HS-5 (cell line): ENCODE measurements around the gene DIP2C.

Source experiments
- DNase-seq: peaks from one replicate; pipeline ENCODE4 v3.0.0-alpha.2; 2012; ENCODE audit warnings: low read depth

The DIP2C gene

DNA sequence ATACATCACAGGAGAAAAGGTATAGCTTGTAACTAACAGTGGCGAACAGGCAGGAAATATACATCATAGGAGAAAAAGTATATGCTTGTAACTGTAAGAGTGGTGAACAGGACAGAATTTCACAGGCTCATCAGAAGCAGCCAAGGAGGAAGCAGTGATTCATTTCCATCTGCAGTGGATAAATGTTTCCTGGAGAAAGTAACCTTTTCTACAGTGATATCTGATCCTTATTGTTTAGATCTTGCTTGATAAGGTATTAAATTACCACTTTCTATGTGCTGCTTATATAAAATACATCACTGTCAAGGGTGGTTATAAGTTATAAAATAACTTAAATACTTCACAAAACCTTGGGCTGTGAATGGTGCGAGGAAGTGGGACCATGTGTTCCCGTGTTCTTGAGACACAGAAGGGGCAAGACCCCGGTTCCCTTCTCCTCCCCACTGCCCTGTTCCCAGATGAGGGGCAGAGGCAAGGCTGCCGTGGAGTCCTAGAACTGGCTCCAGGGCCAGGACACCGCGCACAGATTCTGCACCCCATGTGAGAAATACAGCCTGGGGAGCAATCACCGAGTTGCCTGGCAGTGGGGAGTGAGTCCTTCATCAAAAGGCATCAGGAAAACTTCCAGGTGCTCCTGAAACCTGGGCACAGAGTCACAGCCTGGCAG, 135.2 kb downstream of the DIP2C start:
- no peak for DNase-seq

DNA sequence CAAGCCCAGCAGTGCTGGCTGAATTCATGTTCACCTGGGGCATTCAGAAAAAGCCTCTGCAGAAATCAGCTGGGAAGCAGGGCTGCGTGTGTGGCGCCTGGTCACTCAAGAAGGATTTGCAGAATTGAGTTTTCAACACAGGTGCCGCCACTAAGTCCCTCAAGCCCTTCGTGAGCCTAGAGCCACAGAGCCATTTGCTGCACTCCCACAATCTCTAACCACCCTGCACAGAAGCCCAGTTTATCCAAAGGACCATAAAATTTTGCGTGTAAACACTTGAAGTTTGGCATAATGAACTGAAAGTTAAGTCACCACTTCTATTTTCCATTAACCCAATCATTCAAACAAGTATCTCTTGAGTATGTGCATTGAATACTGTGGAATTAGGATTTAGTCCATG, 136.2 kb downstream of the DIP2C start:
- DNase-seq = no peak

DNA sequence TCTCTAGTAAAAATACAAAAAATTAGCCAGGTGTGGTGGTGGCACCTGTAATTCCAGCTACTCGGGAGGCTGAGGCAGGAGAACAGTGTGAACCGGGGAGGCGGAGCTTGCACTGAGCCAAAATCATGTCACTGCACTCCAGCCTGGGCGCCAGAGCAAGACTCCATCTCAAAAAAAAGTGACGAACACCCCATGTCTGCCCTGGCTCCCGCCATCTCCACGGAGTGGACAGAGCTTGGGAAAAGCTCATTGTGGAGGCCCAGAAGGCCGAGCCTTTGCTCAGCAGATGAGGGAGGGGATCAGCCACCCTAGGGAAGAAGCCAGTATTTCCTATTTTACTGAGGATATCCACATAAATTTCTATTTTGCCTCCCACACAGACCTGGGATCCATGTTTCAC, 136.8 kb downstream of the DIP2C start:
- no peak for DNase-seq

DNA sequence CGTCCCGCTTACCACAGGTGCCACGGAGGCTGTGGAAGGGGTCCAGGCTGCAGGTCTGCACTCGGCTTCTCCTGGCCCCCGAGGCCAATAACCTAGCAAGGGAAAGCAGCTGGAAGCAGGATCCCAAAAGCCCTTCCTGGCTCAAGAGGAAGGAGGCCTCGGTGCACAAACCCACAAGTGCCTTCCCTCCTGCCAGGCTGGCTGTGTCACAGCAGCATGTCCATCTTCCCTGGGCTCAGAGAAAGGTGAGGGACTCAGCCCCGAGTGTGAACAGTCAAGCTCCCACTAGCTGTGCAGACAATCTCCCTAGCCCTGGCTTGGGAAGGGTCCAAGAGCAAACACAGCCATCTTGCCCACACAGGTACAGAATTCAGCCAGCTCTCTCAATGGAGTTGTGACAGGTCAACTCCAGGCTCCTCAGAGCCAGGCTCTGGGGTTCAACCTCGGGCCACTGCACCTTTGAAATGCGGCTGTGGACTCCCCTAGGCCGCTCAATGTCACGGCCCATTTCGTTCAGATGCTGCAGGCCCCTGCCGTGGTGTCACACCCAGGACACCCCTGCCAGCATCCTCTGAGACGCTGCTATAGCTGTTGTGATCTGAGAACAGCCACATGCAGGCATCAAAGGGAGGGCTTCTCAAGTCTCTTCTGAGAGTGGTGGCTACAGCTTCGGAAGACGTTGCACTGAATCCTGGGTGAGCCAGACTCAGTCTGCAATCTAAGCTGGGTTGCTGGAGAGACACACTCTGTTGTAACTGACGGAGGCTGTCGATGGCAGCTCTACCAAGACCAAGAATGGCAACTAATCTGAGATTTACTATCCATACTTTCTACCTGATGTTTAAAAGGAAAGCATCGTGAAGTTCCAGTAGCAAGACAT, 137.9 kb downstream of the DIP2C start:
- no peak for DNase-seq

DNA sequence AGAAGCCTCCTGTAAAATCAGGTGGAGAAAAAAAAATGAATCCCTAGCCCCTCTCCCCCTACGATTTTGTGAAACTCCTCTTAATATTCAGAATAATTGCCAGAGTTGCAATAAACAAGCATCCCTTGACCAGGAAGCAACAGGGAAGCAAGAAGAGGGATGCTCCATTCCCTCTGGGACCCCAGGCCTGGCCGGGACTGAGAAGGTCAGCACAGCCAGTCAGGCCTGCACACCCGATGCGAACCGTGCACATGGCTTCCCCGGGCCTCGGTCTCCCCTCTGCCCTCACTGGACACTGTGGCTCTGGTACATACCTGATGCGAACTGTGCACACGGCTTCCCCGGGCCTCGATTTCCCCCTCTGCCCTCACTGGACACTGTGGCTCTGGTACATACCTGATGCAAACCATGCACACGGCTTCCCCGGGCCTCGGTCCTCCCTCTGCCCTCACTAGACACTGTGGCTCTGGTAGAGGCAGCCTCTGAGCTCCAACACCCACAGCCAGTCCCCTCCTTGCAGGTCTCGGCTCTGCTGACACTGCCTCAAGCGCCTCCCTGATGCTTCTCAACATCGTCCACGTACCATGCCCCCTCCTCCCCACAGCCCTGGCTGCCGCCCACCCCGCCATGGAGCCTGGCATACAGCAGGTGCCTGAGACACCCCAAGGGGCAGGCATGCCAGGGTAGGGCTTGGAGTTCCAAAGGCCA, 138.6 kb downstream of the DIP2C start:
- DNase-seq = no peak

DNA sequence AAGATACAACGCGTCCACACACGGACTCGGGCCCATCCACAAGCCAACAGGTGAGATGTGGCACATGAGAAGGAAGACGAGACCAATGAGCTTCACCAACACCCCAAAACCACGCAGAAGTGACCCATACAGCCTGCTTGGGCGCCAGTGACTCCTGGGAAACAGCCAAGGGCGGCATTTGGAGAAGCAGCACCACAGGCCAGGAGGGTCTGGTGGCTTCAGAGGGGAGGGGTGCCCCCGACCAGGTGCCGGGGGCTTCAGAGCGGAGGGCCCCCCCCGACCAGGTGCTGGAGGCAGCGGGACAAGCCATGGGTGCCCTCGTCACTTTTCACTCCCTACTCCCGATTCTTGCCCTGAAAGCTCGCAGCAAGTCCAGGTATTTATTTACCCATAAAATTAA, 140.1 kb downstream of the DIP2C start:
- DNase-seq = no peak

DNA sequence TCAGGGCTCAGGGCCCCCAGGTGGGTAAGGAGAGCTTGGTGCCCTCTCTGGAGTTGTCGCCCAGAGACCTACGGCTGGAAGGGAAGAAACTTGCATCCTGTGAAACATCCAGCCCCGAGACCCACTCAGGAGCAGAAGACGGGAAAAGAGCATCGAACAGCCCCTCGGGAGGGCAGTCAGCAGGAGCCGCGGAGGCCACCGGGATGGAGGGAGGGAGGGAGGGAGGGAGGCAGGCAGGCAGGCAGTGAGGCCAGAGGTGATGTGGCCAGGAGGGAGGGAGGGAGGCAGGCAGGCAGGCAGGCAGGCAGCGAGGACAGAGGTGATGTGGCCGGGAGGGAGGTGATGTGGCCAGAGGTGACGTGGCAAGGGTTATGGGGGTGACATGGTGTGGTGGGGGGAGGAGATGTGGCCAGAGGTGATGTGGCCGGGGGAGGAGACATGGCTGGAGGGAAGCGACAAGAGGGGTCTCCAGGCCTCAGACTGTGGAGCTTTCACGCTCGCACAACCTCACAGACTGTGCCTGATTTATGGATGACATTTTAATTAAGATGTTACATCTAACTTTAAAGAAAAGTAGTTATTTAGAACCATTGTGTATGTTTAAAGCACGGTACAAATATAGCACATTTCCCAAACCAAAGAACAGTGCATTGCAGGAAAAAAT, 141.1 kb downstream of the DIP2C start:
- DNase-seq = no peak

DNA sequence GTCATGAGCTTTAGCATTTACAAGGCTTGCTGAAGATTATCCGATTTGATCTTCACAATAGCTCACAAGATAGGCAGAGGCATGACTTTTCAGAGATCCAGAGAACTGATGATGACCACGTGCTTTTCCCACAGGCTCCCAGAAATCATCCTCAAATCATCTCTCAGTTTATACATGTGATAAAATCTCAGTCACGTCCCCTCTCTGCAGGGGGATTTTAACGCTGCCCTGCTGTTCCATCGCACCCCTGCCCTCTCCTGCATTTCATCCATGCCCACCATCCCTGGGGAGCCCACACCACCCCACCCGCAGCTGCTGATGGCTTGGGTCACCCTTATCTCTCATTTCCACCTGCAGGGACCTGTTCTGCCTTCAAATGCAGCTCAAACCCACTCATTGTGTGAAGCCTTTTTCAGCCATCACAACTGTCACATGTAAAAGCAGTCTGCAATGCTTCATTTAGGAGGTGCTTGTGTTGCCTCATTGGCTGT, 141.8 kb downstream of the DIP2C start:
- no peak for DNase-seq

DNA sequence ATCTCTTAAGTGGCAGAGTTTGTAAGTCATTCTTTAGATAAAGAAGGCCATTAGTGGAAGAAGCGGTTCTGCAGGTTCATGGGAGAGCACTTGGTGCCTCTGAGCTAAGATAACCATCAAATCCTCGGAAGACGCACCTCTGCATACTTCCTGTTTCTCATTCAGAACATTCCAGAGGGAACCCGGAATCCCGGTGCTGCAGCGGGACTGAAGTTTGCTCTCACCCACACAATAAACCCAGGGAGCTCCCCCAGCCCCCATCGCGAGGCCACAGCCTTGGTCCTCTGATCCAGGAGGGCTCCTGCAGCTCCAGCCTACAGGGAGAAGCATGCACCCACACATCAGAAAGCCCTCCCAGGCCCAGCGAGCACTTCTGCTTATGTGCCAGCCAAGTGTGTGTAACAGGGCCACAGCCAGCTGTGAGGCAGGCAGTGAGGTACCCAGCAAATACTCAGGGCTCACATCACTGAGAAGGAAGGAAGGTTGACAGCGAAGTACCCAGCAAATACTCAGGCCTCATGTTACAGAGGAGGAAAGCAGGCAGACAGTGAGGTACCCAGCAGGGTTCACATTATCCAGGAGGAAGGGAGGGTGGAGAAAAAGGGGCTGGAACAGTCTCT, 142.4 kb downstream of the DIP2C start:
- no peak for DNase-seq

DNA sequence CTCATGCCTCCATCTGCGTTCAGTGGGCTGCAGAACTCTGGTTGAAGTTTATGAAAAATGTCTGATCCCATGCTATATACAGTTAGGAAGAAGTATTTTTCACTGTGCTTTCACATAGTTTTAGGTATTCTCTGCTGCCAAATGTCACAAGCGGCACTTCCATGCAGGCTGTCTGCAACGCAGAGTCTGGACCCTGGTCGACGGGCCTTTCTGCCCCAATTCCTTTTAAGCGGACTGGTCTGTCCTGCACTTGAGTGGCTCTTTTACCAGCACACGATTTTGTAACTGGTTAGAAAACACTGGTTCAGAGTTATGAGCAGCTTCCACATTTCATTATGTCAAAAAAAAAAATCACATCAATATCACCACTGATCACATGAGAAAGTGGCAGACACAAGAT, 143.0 kb downstream of the DIP2C start:
- DNase-seq = no peak

DNA sequence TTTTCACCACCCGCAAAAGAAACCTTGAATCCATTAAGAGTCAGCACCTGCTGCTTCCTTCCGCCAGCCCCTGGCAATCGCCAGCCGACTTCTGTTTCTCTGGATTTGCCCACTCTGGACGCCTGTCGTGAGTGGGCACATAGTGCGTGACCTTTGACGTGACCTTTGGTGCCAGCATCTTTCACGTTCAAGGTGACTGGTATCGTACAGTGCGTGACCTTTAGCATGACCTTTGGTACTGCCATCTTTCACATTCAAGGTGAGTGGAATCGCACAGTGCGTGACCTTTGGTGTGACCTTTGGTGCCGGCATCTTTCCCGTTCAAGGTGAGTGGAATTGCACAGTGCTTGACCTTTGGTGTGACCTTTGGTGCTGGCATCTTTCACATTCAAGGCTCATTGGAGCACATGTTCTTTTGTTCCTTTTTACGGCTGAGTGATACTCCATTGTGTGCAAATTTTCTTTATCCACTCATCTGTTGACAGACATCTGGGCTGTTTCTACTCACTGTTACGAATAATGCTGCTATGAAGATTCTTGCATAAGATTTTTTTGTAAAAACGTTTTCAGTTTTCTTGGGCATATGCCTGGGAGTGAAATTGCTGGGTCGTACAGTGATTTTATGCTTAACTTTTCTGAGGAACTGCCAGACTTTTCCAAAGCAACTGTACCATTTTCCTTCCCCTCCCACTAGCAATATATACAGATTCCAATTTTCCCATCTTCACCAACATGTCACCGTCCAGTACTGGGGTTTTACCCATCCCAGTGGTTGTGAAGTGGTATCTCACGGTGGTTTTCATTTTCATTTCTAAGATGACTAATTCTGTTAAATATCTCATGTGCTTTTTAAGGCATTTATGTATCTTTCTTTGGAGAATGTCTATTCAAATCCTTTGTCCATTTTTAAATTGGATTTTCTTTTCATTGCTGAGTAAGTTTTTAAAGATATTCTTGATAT, 145.3 kb downstream of the DIP2C start:
- no peak for DNase-seq

DNA sequence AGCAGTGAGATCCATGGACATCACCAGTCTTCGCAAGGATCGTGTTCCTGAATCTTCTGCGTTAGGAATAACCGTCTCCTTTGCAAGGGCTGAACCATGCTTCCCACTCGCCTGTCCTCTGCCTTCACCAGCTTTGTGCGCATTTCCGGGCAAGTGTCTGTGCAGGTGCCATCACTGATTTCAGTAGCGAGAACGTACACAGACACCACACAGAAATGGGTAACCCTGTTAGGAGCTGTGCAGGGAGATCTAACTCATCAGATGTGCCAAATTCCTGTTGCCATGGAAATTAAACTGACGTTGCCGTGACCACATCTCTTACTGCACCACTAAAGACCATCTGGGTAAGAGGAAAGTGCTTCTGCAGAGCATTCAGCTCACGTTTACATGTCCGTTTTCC, 146.3 kb downstream of the DIP2C start:
- DNase-seq = no peak

DNA sequence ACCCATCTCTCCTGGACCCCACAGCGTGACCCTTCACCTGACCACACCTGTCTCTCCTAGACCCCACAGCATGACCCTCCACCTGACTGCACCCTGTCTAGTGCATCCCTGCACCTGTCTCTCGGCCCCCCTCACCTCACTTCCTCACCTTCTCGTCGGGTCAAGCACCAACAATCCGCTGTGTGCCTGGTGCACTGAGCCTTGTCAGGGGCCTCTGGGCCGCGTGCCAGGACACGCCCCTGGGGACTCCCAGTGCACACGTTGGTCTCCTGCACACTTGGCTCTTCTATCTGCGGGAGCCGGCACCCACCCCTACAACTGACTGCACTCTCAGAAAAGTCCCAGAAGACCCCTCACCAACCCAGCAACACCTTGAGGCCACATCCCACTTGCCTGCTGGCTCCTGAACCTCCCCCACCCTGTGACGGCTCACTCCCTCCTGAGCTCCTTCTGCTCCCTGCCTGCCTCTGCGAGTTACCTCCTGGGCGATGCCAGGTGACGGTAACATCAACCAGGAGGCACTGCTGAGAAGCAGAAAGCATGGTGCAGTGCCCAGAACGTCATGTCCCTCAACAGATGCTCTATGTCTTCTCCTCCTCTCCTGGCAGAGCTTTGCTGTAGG, 147.6 kb downstream of the DIP2C start:
- no peak for DNase-seq

DNA sequence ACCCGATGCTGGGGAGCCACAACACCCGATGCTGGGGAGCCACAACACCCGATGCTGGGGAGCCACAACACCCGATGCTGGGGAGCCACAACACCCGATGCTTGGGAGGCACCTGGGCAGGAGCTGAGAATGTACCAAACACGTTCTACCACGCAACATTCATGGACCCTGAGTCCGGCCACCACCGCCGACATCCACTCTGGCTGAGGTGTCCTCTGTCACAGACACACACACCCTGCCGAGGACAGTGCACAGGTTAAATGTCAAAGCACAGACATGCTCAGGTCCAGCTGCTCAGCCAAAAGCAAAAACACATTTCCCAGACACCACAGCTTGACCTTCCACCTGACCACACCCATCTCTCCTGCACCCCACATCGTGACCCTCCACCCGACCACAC, 148.4 kb downstream of the DIP2C start:
- no peak for DNase-seq

DNA sequence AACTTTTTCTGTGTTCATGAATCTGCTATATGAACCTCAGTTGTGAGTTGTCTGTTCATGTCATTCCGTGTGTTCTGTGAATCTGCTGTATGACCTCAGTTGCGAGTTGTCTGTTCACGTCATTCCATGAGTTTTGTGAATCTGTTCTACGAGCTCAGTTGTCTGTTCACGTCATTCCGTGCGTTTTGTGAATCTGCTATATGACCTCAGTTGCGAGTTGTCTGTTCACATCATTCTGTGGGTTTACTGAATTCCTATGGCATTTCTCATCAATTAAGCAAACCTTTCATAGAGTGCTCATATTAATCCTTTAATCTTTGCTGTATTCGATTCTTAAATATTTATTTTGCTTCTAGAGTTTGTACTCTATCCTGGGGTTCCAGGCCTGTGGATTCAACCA, 150.6 kb downstream of the DIP2C start:
- no peak for DNase-seq

DNA sequence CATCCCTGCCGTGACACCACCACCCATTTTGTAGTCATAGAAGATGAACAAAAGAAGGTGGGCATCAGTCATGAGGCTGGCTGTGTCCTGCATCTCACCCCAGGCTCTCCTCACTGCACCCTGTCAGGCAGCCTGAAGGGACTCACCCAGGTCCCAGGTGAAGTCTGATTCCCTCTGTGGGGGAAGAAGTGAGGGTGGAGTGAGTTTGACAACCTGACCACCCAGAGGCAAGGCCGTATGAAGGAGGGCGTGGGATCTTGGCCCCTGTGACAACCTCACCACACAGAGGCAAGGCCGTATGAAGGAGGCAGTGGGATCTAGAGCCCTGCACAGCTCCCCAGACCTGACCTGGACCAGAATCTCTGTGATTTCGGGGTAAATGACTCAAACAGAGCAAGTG, 152.5 kb downstream of the DIP2C start:
- DNase-seq = no peak

DNA sequence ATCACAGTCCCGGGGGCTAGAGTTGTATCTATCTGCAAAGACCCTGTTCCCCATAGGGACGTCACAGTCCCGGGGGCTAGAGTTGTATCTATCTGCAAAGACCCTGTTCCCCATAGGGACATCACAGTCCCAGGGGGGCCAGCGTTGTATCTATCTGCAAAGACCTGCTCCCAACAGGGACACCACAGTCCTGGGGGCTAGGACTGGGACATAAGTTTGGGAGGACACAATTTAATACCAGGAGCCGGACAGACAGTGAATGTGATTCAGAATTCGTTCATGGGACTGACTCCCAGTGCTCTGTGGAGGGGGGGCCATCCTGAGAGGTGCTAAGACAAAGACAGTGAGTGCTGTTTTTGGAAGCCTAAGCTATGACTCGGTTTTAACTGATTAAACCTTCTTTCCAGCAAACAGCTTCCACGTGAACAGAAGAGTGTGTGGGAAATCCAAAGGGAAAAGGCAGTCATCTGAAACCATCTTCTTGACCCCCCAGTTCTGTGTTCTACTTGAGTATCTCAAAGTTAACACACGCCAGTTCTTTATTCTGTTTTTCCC, 153.0 kb downstream of the DIP2C start:
- DNase-seq = no peak

DNA sequence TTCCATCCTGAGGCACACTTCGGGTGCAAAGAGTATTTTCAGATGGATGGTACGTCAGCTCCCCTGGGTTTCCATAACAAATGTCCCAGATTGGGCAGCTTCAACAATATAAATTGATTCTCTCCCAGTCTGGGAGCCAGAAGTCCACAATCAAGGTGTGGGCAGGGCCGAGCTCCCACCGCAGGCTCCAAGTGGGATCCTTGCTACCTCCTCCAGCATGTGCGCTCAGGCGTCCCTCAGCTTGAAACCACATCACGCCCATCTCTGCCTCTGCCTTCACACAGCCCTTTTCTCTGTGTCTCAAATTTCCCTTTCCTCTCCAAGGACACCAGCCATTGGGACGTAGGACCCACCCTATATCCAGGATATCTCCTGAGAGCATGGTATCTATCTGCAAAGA, 153.5 kb downstream of the DIP2C start:
- no peak for DNase-seq

DNA sequence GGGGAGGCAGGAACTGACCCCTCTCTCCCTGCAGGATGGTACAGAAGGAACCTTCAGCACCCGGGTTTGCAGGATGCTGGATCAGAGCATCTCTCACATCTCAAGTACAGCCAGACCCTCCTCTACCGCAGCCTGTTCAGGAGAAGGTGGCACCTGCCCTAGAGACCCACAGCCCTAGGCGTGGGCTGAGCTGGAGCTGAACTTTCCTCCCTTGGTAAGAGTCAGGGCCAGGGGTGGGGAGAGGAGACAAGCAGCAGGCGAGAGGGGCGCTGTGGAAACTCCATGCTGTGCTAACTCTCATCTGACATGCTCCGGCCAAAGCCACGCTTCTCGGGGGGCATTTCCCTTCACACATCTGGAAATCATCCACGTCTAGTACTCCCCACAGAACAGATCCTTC, 154.4 kb downstream of the DIP2C start:
- DNase-seq = no peak

DNA sequence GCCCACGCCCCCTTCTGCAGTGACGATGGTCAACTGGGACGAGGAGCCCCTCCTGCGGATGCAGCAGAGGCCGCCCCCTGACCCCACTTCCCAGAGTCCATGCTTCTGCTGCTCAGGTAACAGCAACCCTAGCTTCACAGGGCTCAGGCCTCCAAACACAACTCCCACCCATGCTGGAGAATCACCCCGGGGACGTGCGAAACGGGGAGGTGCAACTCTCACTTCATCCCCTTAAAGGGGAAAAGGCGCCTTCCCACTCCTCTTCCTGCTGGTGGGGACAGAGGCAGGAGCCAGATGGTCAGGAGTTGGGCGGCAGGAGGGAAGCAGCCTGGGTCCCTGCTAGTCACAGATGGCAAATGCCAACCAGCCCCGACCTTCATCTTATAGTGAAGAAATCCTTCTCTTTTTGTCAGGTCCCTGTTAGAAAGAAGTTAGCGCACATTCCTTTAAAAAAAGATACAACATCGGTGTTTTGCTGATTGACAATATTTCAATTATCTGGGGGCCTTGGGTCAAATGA, 155.4 kb downstream of the DIP2C start:
- no peak for DNase-seq
